Neural progenitor cell (in vitro differentiated cells): ENCODE results near the gene TARDBP. TPM values are rescaled to one million over a fixed set of nuclear protein-coding genes. Genes with fewer than 3 reads are reported as not detected.

Source experiments
- DNase-seq: peaks from one replicate; pipeline ENCODE4 v3.0.0-alpha.2; 2016; ENCODE audit warnings: low spot score
- H2AFZ ChIP-seq: fragments of 200-600 bp; sonication (generic); replicated peaks from 2 replicates; pipeline ENCODE4 v1.6.1; 2016; ENCODE audit warnings: antibody characterized with exemption
- H3F3A ChIP-seq: fragments of 200-600 bp; sonication (generic); 2 replicates; pipeline ENCODE4 v1.6.1; 2016; ENCODE audit warnings: antibody characterized with exemption, low read depth
- H3K27ac ChIP-seq: fragments of 200-600 bp; sonication (generic); 2 replicates; pipeline ENCODE4 v1.5.1; 2016; ENCODE audit warnings: mild to moderate bottlenecking
- H3K27me3 ChIP-seq: fragments of 200-600 bp; sonication (generic); 2 replicates; pipeline ENCODE4 v1.6.1; 2016; ENCODE audit warnings: mild to moderate bottlenecking, moderate library complexity
- H3K36me3 ChIP-seq: fragments of 200-600 bp; sonication (generic); 2 replicates; pipeline ENCODE4 v1.5.1; 2016
- H3K4me1 ChIP-seq: fragments of 200-600 bp; sonication (generic); 2 replicates; pipeline ENCODE4 v1.6.1; 2016; ENCODE audit warnings: mixed run types
- H3K4me2 ChIP-seq: fragments of 200-600 bp; sonication (generic); 2 replicates; pipeline ENCODE4 v1.6.1; 2016
- H3K4me3 ChIP-seq: fragments of 200-600 bp; sonication (generic); 2 replicates; pipeline ENCODE4 v1.5.1; 2016
- H3K79me2 ChIP-seq: fragments of 200-600 bp; sonication (generic); 2 replicates; pipeline ENCODE4 v1.6.1; 2016; ENCODE audit warnings: low read depth
- H3K9ac ChIP-seq: fragments of 200-600 bp; sonication (generic); 2 replicates; pipeline ENCODE4 v1.6.1; 2016
- H3K9me3 ChIP-seq: fragments of 200-600 bp; sonication (generic); 2 replicates; pipeline ENCODE4 v1.5.1; 2016; ENCODE audit warnings: low read depth
- H4K20me1 ChIP-seq: fragments of 200-600 bp; sonication (generic); 2 replicates; pipeline ENCODE4 v1.6.1; 2016; ENCODE audit warnings: low read depth
- H3K27ac Mint-ChIP-seq: 3 replicates; pipeline ENCODE4 v1.8.0; 2021; ENCODE audit warnings: mixed read lengths
- H3K27me3 Mint-ChIP-seq: 2 replicates; pipeline ENCODE4 v1.8.0; 2022; ENCODE audit warnings: low read depth, mild to moderate bottlenecking, inconsistent platforms, moderate library complexity, mixed read lengths; ENCODE audit not compliant: insufficient read depth
- H3K36me3 Mint-ChIP-seq: 3 replicates; pipeline ENCODE4 v1.8.0; 2021; ENCODE audit warnings: mixed read lengths
- H3K4me1 Mint-ChIP-seq: 3 replicates; pipeline ENCODE4 v1.8.0; 2021; ENCODE audit warnings: mixed read lengths
- H3K4me3 Mint-ChIP-seq: 3 replicates; pipeline ENCODE4 v1.8.0; 2021; ENCODE audit warnings: mild to moderate bottlenecking, moderate library complexity, mixed read lengths
- H3K9me3 Mint-ChIP-seq: 3 replicates; pipeline ENCODE4 v1.8.0; 2020; ENCODE audit warnings: mixed read lengths
- EZH2 ChIP-seq: fragments of 200-600 bp; sonication (generic); IDR thresholded peaks from 2 replicates; pipeline ENCODE4 v1.6.1; 2017; ENCODE audit warnings: antibody characterized with exemption, mild to moderate bottlenecking, moderate library complexity
- EZH2phosphoT487 ChIP-seq: fragments of 200-600 bp; sonication (generic); IDR thresholded peaks from 2 replicates; pipeline ENCODE4 v1.6.1; 2017; ENCODE audit warnings: antibody characterized with exemption
- total RNA-seq: library from RNA; depleted of rRNA; stranded (reverse); fragments of >200 nt; gene quantifications from 2 replicates; pipeline ENCODE4 v1.2.3, GENCODE V29; 2015; ENCODE audit warnings: low replicate concordance
- TF ChIP-seq, protein P1 (sequence below): fragments of 200-600 bp; sonication (generic); IDR thresholded peaks from 2 replicates; pipeline ENCODE4 v1.5.1; 2017; ENCODE audit warnings: antibody characterized with exemption, mild to moderate bottlenecking

TARDBP gene
- total RNA-seq, 1 donor from 2014 or later, result 202 TPM

DNA sequence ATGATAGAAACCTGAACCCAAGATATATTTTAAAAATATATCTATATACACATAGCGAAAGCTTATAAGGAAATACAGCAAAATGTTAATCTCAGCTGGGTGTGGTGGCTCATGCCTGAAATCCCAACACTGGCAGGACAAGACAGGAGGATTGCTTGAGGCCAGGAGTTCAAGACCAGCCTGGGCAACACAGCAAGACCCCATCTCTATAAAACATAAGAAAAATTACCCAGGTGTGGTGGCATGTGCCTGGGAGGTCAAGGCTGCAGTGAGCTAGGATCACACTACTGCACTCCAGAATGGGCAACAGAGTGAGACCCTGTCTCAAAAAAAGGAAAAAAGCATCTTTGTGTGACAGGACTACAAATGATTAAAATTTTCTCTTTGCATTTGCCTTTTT lies 53.3 kb downstream of the TARDBP start:
- TF ChIP-seq EZH2, result no peak
- no peak for TF ChIP-seq EZH2phosphoT487
- TF ChIP-seq, protein P1, sequence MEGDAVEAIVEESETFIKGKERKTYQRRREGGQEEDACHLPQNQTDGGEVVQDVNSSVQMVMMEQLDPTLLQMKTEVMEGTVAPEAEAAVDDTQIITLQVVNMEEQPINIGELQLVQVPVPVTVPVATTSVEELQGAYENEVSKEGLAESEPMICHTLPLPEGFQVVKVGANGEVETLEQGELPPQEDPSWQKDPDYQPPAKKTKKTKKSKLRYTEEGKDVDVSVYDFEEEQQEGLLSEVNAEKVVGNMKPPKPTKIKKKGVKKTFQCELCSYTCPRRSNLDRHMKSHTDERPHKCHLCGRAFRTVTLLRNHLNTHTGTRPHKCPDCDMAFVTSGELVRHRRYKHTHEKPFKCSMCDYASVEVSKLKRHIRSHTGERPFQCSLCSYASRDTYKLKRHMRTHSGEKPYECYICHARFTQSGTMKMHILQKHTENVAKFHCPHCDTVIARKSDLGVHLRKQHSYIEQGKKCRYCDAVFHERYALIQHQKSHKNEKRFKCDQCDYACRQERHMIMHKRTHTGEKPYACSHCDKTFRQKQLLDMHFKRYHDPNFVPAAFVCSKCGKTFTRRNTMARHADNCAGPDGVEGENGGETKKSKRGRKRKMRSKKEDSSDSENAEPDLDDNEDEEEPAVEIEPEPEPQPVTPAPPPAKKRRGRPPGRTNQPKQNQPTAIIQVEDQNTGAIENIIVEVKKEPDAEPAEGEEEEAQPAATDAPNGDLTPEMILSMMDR, result no peak
- Histone ChIP-seq H3K79me2 (peaks cover 10% of the 10 kb centered on the region), H3K4me1 (peaks cover 4% of the 10 kb centered on the region), H3K4me2 (no peak overlapping the region), H3F3A (peaks cover 29% of the 10 kb centered on the region), H4K20me1 (no peaks in the 10 kb centered on the region), H3K9ac (no peak overlapping the region), H3K27me3 (no peaks in the 10 kb centered on the region), H3K9me3 (no peaks in the 10 kb centered on the region), H3K4me3 (no peak overlapping the region), H3K27ac (no peak overlapping the region), H3K36me3 (peaks cover 9% of the 10 kb centered on the region), H2AFZ (no peak overlapping the region)
- peaks cover 9% of the 10 kb centered on the region for H3K4me1 Mint-ChIP-seq
- no peak overlapping the region for H3K4me3 Mint-ChIP-seq
- no peak overlapping the region for H3K27ac Mint-ChIP-seq
- DNase-seq, result no peak
- peaks cover 2% of the 10 kb centered on the region for H3K27me3 Mint-ChIP-seq
- H3K36me3 Mint-ChIP-seq, result peaks cover 37% of the 10 kb centered on the region
- no peaks in the 10 kb centered on the region for H3K9me3 Mint-ChIP-seq

DNA sequence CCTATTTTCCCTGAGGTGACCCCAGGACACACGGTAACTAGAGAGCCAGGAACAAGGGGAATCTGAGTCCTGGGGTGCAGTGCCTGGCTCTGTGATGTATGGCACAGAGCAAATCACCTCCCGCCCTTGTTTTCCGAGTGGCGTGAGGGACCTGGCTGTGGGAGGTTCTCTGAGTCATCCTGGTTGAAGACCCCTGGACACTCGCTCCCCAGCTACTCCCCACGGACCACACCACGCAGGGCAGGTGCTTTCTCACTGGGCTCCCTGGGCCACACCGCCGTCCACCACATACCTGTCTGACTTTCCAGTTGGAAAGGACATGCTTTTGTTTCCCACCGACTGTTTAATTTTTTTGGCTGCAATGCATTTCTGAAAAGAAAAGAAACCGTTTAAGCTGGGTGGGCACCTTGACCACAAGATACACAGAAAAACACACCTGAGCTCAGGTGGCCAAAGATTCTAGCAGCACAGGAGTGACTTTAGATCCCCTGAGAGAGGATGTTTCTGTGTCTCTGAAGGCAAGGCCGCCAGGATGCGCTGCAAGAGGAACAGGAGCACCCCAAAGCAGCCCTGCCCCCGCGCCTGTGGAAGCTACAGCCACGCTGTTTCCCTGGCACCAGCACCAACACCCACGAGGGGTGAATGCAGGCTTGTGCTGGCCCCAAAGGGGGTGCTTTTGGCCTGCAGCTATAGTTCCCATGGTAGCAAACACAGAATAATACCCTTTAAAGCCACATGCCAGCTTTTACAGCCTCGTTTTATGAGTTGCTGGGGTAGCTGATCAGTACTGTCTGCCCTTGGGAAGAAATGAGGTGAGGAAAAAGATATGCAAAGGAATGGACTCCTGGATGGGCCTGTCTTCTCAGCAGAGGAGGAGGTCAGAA lies 55.5 kb downstream of the TARDBP start:
- Mint-ChIP-seq H3K4me1 (no peaks in the 10 kb centered on the region), H3K27ac (no peak overlapping the region)

DNA sequence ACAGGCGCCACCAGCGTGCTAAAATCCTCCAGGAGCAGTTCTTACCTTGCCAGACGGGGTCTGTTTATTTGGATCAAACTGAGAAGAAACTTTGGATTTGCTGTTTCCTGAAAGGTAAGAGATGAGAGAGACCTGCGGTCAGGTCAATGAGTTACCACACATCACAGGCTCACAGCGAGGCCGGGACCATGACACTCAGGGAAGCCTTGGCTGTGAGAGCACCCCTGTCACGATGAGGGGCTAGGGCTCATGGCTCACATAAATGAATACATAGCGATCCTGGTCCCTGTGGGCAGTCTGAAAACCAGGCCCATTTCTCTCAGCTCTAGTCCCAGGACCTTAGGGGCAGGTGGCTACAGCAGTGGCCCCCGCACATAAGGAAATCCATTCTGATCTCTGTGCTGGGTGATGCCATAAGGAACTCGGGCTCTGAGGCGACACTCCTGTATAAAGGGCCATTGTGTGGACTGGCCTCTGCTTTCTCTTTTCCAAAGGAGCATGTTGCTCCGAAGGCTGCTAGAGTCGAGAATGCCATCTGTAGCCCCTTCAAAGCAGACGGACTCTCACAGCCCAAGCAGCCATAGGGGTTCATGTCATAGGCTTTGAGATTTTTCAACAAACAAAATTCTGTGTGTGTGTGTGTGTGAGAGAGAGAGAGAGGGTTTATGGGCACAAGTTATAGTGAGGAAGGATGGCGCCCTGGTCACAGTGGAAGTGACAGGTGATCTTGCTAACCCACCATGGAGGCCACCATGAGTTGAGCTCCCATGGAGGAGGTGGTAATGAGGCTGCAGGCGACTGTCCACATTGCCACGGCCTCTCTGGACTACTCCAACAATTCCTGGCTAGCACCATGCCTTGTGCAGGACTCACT lies 56.4 kb downstream of the TARDBP start:
- no peaks in the 10 kb centered on the region for H3K9me3 Mint-ChIP-seq
- H3K27me3 Mint-ChIP-seq, result no peaks in the 10 kb centered on the region
- H3K27ac Mint-ChIP-seq, result no peak overlapping the region
- no peak overlapping the region for H2AFZ ChIP-seq
- no peaks in the 10 kb centered on the region for H3K27me3 ChIP-seq
- no peak overlapping the region for H3K4me3 ChIP-seq
- H3F3A ChIP-seq, result peaks cover 15% of the 10 kb centered on the region
- no peak overlapping the region for H3K9ac ChIP-seq
- peaks cover 9% of the 10 kb centered on the region for H3K36me3 ChIP-seq
- H3K4me2 ChIP-seq, result no peak overlapping the region
- no peak overlapping the region for H3K27ac ChIP-seq
- H3K9me3 ChIP-seq, result no peaks in the 10 kb centered on the region
- H4K20me1 ChIP-seq, result no peaks in the 10 kb centered on the region
- no peaks in the 10 kb centered on the region for H3K4me1 Mint-ChIP-seq
- peaks cover 46% of the 10 kb centered on the region for H3K36me3 Mint-ChIP-seq
- no peak overlapping the region for H3K4me3 Mint-ChIP-seq
- H3K79me2 ChIP-seq, result no peaks in the 10 kb centered on the region
- DNase-seq, result no peak
- no peaks in the 10 kb centered on the region for H3K4me1 ChIP-seq
- no peak for TF ChIP-seq EZH2phosphoT487
- TF ChIP-seq, protein P1, result no peak
- no peak for TF ChIP-seq EZH2

More for the DNA sequence above, 55.5 kb downstream of the TARDBP start:
- H4K20me1 ChIP-seq, result no peaks in the 10 kb centered on the region
- H3K4me3 ChIP-seq, result no peak overlapping the region
- no peaks in the 10 kb centered on the region for H3K79me2 ChIP-seq
- Mint-ChIP-seq H3K36me3 (peaks cover 45% of the 10 kb centered on the region), H3K27me3 (no peaks in the 10 kb centered on the region), H3K9me3 (no peaks in the 10 kb centered on the region), H3K4me3 (no peak overlapping the region)
- no peaks in the 10 kb centered on the region for H3K9me3 ChIP-seq
- no peak overlapping the region for H2AFZ ChIP-seq
- H3K27ac ChIP-seq, result no peak overlapping the region
- no peak for DNase-seq
- no peak for TF ChIP-seq EZH2phosphoT487
- TF ChIP-seq EZH2, result no peak
- TF ChIP-seq, protein P1, result no peak
- H3K4me2 ChIP-seq, result no peak overlapping the region
- no peak overlapping the region for H3K9ac ChIP-seq
- H3K27me3 ChIP-seq, result no peaks in the 10 kb centered on the region
- no peaks in the 10 kb centered on the region for H3K4me1 ChIP-seq
- H3K36me3 ChIP-seq, result peaks cover 9% of the 10 kb centered on the region
- H3F3A ChIP-seq, result peaks cover 15% of the 10 kb centered on the region
